Ovary (tissue), 3 donors: ENCODE data around the gene CARMIL1.

Source experiments
- CTCF ChIP-seq, 3 donors: fragments of 450-650 bp in 2 of 3; fragments of 200-600 bp in 1 of 3; IDR thresholded peaks; one replicate each; pipeline versions ENCODE4 v1.5.1 to v1.8.0; 2016 to 2022; ENCODE audit warnings: antibody characterized with exemption in 3 of 3, mild to moderate bottlenecking in 1 of 3
- EP300 ChIP-seq: sonication (generic); formaldehyde crosslinking; IDR thresholded peaks from one replicate; pipeline ENCODE4 v1.6.1; 2017; ENCODE audit warnings: antibody characterized with exemption
- POLR2A ChIP-seq: fragments of 450-650 bp; IDR thresholded peaks from one replicate; pipeline ENCODE4 v1.6.1; 2017; ENCODE audit warnings: antibody characterized with exemption, mild to moderate bottlenecking, moderate library complexity
- donor health status: DM: no; HTN: no; CAD: no.

- TF ChIP-seq CTCF (IDR thresholded peaks at IDR 0.05) (no peak), POLR2A (no peak), EP300 (no peak)
Measured at GRCh38 chr6:25536781-25537180, 257.6 kb downstream of the CARMIL1 start.
